CD4-positive, alpha-beta T cell treated with Interleukin-4 for 4 hours (primary cell): ENCODE results near the gene MYB.

Experiments used
- DNase-seq: peaks from one replicate; pipeline ENCODE4 v3.0.0-alpha.2; 2020

The MYB gene

DNA sequence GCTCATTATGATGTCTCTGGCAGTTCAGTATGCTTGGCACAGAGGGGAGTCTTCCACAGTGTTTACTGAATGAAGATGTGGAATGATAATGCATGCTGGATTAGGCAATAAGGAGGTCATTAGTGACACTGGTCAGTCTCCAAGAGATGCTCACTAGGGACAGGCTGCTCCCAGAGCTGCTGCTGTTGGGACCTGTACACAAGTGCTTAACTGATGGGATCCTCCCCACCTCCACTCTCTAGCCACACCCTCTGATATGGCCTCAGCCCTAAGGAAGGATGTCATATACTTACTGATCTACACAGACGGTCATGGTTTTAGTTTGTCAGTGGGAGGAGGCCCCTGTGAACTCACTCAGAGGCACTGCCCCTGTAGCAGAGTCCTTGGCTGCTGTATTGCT lies 73.4 kb downstream of the MYB start:
- DNase-seq, result no peak

DNA sequence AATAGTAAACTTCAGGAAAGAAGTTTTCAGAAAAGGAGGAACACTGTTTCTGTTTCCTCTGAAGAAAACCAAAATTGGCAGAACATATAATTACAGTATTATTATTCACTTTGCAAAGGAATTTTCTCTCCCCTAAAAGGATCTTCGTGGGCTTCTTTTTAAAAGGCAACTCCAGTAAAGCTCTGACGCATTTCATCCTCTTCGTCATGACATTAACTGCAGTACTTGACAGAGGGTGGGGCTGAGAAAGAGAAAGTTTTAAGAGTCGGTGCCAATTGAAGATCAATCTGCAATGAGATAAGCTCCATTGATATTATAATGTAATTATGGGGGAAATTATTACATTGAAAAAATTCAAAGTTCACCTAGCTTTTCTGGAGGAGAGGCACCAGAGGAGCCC lies 75.8 kb downstream of the MYB start:
- no peak for DNase-seq

DNA sequence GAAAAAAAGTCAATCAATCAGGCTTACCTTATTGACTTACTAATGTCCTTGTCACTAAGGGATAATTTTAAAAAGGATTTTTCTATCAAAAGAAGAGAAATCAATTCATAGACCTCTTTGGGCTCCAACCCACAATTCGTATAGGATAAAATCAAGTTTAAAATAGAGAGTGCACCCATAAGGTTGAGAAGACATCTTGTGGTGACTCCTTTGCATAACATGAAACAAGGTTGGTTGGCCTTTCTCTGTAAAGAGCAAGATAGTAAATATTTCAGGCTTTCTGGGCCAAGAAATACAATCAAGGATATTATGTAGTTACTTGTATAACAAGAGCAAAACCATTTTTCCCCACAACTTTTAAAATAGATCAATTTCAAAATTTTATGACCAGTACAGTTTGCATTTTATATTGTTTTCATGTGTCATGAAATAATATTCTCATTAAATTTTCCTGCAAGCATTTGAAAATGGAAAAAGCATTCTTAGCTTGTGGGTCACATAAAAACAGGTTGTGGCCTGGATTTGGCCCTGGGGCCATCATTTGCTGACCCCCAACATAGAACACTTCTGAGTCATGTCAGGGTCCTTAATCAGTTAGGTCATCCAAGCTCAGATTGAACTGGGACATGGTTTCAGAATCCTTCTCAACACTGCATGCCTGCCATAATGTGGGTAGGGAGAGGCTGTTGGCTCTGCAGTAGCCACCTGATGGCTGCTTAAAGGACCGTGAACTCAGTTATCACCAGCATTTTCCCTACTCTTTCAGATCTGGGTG lies 76.7 kb downstream of the MYB start:
- no peak for DNase-seq

DNA sequence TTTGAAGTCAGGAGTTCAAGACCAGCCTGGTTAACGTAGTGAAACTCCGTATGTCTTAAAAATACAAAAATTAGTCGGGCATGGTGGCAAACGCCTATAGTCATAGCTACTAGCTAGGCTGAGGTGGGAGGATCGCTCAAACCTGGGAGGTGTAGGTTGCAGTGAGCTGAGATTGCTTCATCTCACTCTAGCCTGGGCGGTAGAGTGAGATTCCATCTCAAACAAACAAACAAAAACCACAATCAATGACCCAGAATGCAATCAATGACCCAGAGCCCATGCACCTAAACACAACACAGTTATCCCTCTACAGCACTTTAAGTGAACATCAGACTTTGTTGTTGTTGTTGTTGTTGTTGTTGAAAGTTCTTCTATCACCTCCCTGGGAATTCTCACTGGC lies 77.9 kb downstream of the MYB start:
- no peak for DNase-seq

DNA sequence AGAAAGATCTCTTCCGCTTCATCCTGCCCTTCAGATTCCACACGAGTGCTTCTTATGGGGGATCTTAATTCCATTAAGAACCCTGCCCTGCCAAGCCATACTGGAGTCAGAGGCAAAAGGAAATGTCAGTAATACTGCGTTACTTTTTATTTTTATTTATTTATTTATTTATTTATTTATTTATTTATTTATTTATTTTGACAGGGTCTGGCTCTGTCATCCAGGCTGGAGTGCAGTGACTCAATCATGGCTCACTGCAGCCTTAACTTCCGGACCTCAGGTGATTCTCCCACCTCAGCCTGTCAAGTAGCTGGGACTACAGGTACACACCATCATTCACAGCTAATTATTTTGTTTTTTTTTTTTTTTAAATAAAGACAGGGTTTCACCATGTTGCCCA lies 79.5 kb downstream of the MYB start:
- DNase-seq, result no peak

DNA sequence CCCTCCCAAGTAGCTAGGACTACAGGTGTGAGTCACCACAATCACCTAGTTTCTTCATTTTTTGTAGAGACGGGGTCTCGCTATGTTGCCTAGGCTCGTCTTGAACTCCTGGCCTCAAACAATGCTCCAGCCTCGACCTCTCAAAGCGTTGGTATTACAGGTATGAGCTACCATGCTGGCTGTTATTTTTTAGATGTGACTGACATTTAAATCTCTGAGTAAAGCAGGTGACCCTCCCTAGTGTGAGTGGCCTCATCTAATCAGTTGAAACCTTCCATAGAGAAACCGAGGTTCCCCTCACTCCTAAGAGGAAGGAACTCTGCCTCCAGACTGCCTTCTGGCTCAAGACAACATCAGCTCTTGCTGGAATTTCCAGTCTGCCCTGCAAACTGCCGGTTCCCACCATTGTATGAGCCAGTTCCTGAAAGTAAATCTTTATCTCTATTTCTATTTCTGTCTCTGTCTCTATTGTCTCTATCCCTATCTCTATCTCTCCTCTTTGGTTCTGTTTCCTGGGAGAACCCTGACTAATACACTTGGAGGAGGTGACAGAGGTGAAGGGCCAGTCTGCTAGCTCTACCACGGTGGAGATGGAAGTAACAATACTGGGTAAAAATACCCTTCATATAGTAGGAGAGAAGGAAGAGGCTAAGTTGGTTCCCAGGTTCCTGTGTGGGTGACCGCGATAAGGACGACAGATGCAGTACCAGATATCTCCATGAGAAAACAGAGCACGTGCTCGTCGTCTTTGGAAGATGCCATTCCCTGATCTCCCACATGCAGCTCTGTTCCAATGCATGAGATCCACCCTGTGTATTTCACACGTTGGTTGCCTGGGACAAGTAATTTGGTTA lies 81.0 kb downstream of the MYB start:
- DNase-seq, result no peak

DNA sequence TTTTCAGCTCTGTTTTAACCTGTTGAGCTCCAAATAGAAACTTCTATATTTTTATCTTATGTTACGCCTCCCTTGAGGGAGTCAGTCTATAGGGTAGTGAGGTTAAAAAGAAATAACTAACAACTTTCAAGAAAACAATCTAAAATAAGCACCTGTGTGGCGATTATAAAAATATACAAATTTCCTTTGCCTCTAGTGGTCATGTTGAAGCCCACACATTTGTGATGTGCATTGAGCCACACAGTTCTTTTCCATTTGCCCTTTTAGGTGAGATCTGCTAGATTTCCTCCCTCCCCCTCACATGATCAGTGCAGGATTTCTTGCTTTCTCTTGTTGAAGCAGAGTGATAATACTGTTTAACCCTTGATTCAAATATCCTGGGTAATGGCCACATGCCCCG lies 84.2 kb downstream of the MYB start:
- no peak for DNase-seq

DNA sequence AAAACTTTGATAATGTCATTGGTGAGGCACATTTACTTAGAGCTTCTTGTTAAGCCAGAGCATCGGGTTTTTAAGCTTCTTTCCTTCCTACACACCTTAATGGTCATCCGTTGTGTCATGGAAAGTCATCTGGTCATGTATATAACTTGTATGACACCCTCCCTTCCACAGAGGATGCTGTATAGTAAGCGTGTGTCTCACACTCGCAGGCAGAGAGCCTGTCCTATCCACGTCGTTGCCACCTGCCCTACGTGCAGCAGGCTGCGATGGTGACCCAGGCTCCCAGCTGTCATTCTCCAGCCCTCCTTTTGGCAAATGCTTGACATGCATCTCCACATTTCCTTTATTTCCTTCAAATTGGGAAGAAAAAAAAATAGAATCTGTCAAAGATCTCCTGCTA lies 85.6 kb downstream of the MYB start:
- no peak for DNase-seq

DNA sequence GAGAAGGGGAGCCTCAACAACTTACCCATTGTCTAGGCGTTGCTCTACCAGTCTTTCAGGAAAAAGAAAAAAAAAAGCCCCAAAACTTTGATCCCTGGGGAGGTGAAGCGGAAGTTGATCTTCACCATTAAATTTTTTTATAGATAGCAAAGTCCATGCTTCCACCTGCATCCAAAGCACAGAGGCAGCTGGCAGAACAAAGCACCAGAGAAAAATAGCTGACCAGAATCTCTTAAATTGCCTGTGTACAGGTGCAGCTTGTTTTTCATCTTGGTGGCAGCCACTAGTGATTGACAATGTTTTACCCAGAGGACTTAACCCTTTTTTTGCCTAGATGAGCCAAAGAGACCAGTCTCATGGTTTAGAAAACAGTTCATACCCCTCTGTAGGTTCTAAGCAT lies 86.0 kb downstream of the MYB start:
- DNase-seq, result no peak

DNA sequence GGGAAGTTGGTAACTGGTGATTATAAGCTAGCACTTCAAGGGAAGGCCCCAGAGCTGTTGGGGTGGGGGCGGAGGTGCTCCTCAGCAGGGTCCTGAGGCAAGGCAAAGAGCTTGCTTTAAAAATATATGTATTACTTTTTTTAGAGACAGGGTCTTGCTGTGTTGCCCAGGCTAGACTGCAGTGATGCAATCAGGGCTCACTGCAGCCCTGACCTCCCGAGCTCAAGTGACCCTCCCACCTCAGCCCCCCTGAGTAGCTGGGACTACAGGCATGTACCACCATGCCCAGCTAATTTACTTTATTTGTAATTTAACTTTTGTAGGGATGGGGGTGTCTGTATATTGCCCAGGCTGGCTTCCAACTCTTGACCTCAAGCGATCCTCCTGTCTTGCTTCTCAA lies 87.2 kb downstream of the MYB start:
- no peak for DNase-seq

DNA sequence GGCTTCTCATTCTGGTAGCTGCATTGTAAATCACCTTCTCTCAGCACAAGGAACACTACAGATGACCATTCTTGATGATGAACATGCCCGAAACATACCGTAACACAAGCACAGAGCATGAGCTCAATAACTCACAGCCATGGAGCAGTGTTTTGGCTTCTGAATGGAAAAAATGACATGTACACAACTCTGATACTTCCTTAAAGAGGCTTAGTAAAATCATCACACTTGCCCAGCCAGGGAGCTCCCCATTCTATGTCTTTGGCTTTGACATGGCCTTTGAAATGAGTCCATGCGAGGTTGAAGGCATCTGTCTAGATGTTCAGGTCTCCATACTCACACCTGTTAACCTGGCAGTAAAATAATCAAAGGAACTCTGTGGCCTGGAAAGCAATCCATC lies 87.6 kb downstream of the MYB start:
- DNase-seq, result no peak
